ENCODE data around the gene STXBP2.
A peak's percentile ranks its signal among the peaks of the same experiment; 100 is the strongest.

Gene STXBP2

DNA sequence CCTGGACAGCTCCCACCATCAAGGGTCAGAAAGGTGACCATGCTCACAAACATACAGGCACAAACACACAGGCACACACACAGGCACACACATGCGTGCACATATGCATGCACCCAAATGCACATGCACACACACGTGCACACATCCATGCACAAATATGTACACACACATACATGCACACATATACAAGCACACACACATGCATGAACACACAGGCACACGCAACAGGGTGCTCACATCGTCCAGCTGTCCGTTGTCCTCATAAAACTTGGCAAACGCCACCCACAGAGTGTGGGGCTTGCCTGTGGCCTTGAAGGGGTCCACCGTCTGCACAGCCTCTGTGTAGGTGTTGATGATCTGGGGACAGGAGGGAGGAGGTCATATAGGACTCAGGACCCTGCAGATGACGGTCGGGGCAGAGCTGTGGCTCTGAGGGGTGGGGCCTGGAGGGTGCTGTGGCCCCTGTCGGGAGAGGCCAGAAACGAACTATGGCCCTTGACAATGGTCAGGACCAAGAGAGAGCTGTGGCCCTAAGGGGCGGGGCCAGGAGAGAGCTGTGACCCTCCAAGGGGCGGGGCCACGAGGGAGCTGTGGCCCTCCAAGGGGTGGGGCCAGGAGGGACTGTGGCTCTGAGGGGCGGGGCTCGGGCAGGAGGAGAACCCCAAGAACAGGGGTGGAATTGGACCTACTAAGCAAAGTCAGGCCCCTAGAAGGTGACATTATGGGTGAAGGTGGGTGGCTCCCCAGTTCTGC, 13.8 kb upstream of the STXBP2 start:
- Histone ChIP-seq H3K4me3 (ENCODE audit: insufficient read depth, low read depth, low read length, poor library complexity, severe bottlenecking) (no peak overlapping the region), H3K9me3 (ENCODE audit: control insufficient read depth, low read length) (no peaks in the 10 kb centered on the region), H3K27me3 (replicated peaks; ENCODE audit: control insufficient read depth, insufficient read depth, low read length, poor library complexity, severe bottlenecking) (no peaks in the 10 kb centered on the region), H3K36me3 (ENCODE audit: control insufficient read depth, insufficient read depth, low read length) (peaks cover 73% of the 10 kb centered on the region), H3K4me1 (ENCODE audit: control insufficient read depth, insufficient read depth, low read length, poor library complexity, severe bottlenecking) (peaks cover 7% of the 10 kb centered on the region), H3K27ac (ENCODE audit: insufficient read depth, low read length, poor library complexity, severe bottlenecking) (no peak overlapping the region)
- DNase-seq = no peak

DNA sequence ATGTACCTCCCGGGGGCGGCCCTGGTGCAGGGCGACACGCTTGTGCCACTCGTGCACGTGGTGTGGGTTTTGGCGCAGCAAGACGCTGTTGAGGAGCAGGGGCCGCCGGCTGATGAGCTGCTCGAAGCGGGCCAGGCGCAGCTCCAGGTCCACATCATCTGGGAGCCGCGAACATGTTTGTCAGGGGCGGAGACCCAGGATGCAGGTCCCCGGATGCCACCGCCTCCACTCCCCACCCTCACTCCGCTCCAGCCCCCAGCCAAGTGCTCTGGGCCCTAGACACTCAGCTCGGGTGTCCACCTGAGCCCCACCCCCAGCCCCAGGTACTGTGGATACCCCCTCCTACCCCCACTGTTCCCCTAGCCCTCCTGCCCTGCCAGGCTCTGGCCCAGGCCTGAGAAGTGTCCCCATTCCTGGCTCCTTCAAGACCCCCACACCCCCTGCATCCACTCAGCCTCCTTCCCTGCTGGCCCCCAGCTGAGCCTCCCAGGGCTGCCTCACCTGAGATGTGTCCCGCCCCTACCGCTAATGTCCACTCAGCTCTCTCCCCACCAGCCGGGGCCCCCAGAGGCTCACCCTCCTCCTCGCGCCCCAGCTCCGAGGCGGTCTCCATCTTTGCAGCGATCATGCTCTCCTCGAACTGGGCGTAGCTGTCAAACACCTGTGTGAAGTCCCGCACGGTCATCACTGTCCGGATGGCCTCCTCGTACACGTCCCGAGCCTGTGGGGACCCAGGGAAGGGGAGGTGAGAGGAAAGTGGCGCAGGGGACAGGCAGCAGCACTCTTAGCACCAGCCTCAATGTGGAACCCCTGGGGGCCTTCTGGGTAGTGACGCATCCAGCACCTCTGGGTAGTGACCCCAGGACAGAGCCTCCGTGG, 12.9 kb upstream of the STXBP2 start:
- H3K9me3 ChIP-seq (ENCODE audit: control insufficient read depth, low read length) = no peaks in the 10 kb centered on the region
- H3K27me3 ChIP-seq (replicated peaks; ENCODE audit: control insufficient read depth, insufficient read depth, low read length, poor library complexity, severe bottlenecking) = no peaks in the 10 kb centered on the region
- no peak for DNase-seq
- peaks cover 16% of the 10 kb centered on the region for H3K4me1 ChIP-seq (ENCODE audit: control insufficient read depth, insufficient read depth, low read length, poor library complexity, severe bottlenecking)
- H3K27ac ChIP-seq (ENCODE audit: insufficient read depth, low read length, poor library complexity, severe bottlenecking) = no peak overlapping the region
- H3K4me3 ChIP-seq (ENCODE audit: insufficient read depth, low read depth, low read length, poor library complexity, severe bottlenecking) = no peak overlapping the region
- peaks cover 71% of the 10 kb centered on the region for H3K36me3 ChIP-seq (ENCODE audit: control insufficient read depth, insufficient read depth, low read length)

DNA sequence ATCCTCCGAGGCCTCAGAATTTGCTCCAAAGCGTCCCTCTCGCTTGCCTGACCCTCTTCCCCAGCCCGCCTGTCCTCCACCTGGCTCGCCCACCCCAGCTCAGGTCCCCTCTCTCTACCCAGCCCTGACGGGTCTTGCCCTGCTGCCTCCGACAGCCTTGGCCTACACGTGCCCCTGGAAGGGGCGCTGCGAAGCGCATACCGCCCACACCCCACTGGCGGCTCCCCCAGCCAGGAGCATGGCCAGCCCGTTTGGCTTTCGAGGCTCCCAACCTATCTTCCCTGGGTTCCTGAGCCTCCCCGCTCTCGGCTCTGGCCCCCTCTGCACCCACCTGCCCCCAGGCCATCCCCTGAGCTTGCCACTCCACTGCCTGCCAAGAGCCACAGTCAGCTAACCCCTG, 12.1 kb upstream of the STXBP2 start:
- no peaks in the 10 kb centered on the region for H3K9me3 ChIP-seq (ENCODE audit: control insufficient read depth, low read length)
- no peak overlapping the region for H3K4me3 ChIP-seq (ENCODE audit: insufficient read depth, low read depth, low read length, poor library complexity, severe bottlenecking)

DNA sequence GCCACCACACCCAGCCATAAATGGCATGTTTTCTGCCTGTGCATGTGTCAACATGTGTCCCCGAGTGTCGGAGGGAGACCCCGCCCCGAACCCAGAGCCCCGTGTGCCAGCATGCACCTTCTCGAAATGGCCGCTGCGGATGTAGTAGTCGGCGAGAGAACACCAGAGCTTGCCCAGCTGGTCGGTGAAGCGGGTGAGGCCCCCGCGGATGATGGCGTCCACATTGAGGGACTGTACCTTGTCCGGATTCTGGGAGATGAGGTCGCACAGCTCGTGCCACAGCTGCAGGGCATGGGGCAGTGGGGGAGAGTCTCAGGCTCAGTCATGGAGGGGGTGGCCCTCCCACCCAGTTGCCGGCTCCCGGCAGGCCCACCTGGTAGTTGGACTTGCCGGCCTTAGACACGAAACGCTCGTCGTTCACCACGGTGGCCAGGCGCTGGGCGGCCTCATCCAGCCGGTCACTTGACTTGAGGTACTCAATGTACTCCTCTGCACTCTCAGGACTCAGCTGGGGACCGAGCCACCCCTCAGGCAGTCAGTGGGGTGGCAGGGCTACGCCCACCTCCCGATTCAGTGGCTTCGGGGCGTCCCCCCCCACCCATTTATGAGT, 11.0 kb upstream of the STXBP2 start:
- H3K9me3 ChIP-seq (ENCODE audit: control insufficient read depth, low read length) = no peaks in the 10 kb centered on the region
- peaks cover 54% of the 10 kb centered on the region for H3K36me3 ChIP-seq (ENCODE audit: control insufficient read depth, insufficient read depth, low read length)
- H3K4me3 ChIP-seq (ENCODE audit: insufficient read depth, low read depth, low read length, poor library complexity, severe bottlenecking) = no peak overlapping the region
- no peak for DNase-seq
- no peak overlapping the region for H3K27ac ChIP-seq (ENCODE audit: insufficient read depth, low read length, poor library complexity, severe bottlenecking)
- H3K4me1 ChIP-seq (ENCODE audit: control insufficient read depth, insufficient read depth, low read length, poor library complexity, severe bottlenecking) = peaks cover 25% of the 10 kb centered on the region
- no peaks in the 10 kb centered on the region for H3K27me3 ChIP-seq (replicated peaks; ENCODE audit: control insufficient read depth, insufficient read depth, low read length, poor library complexity, severe bottlenecking)

More for the DNA sequence above, 12.1 kb upstream of the STXBP2 start:
- no peak for DNase-seq
- Histone ChIP-seq H3K27me3 (replicated peaks; ENCODE audit: control insufficient read depth, insufficient read depth, low read length, poor library complexity, severe bottlenecking) (no peaks in the 10 kb centered on the region), H3K4me1 (ENCODE audit: control insufficient read depth, insufficient read depth, low read length, poor library complexity, severe bottlenecking) (peaks cover 16% of the 10 kb centered on the region), H3K27ac (ENCODE audit: insufficient read depth, low read length, poor library complexity, severe bottlenecking) (no peak overlapping the region), H3K36me3 (ENCODE audit: control insufficient read depth, insufficient read depth, low read length) (peaks cover 64% of the 10 kb centered on the region)

DNA sequence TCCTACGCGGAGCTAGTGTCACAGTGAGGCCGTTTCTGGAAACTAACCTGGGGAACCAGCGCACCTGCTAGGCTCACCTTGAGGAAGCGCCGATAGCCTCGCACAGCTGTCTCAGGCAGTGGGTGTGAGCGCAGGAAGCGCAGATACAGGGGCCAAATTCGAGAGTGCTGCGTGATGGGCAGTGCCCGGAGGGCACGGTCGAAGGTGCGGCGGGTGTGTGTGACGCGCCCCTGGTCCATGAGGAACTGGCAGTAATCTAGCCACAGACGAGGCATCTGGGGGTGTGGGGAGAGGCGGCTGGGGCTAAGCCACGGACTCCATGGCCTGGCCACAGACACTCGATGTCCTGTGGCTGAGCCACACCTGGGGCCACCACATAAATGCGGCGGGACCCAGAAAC, 9.7 kb upstream of the STXBP2 start:
- no peaks in the 10 kb centered on the region for H3K9me3 ChIP-seq (ENCODE audit: control insufficient read depth, low read length)
- no peaks in the 10 kb centered on the region for H3K27me3 ChIP-seq (replicated peaks; ENCODE audit: control insufficient read depth, insufficient read depth, low read length, poor library complexity, severe bottlenecking)
- no peak overlapping the region for H3K27ac ChIP-seq (ENCODE audit: insufficient read depth, low read length, poor library complexity, severe bottlenecking)
- no peak overlapping the region for H3K4me3 ChIP-seq (ENCODE audit: insufficient read depth, low read depth, low read length, poor library complexity, severe bottlenecking)
- H3K4me1 ChIP-seq (ENCODE audit: control insufficient read depth, insufficient read depth, low read length, poor library complexity, severe bottlenecking) = peaks cover 25% of the 10 kb centered on the region
- no peak for DNase-seq
- peaks cover 43% of the 10 kb centered on the region for H3K36me3 ChIP-seq (ENCODE audit: control insufficient read depth, insufficient read depth, low read length)

DNA sequence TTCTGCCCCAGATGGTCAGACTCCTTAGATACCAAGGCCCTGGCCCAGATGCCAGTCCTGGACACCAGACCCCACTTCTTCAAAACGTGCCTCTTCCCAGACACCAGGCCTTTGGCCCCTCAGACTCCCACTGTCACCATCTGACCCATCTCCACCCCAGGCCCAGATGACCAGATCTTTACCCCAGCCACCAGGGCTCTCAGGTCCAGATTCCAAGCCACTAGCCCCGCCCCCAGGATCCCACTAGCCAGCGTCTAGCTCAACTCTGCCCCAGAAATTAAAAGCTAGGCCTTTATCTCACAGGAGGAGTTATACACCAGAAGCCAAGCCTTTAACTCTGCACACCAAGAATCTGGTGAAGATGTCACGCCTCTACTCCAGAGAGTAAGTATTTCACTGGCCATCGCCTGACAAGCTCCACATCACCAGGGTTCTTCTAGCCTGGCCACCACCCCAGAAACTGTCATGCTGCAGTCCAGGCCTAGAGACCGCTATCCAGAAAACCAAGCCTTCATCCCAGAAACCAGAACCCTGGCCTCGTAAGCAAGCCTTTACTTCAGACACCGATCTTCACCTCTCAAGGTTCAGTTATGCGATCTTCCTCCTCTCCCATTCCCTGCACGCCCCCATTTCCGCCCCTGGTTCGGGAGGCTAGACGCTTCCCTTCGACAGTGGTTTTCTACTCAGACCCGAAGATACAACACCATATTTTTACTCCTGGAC, 8.2 kb upstream of the STXBP2 start:
- no peaks in the 10 kb centered on the region for H3K27me3 ChIP-seq (replicated peaks; ENCODE audit: control insufficient read depth, insufficient read depth, low read length, poor library complexity, severe bottlenecking)
- no peaks in the 10 kb centered on the region for H3K9me3 ChIP-seq (ENCODE audit: control insufficient read depth, low read length)
- H3K4me1 ChIP-seq (ENCODE audit: control insufficient read depth, insufficient read depth, low read length, poor library complexity, severe bottlenecking) = peaks cover 25% of the 10 kb centered on the region
- no peak for DNase-seq
- peak overlapping the region; percentile 98 for H3K4me3 ChIP-seq (ENCODE audit: insufficient read depth, low read depth, low read length, poor library complexity, severe bottlenecking)
- peak overlapping the region; percentile 93 for H3K27ac ChIP-seq (ENCODE audit: insufficient read depth, low read length, poor library complexity, severe bottlenecking)
- peaks cover 32% of the 10 kb centered on the region for H3K36me3 ChIP-seq (ENCODE audit: control insufficient read depth, insufficient read depth, low read length)

DNA sequence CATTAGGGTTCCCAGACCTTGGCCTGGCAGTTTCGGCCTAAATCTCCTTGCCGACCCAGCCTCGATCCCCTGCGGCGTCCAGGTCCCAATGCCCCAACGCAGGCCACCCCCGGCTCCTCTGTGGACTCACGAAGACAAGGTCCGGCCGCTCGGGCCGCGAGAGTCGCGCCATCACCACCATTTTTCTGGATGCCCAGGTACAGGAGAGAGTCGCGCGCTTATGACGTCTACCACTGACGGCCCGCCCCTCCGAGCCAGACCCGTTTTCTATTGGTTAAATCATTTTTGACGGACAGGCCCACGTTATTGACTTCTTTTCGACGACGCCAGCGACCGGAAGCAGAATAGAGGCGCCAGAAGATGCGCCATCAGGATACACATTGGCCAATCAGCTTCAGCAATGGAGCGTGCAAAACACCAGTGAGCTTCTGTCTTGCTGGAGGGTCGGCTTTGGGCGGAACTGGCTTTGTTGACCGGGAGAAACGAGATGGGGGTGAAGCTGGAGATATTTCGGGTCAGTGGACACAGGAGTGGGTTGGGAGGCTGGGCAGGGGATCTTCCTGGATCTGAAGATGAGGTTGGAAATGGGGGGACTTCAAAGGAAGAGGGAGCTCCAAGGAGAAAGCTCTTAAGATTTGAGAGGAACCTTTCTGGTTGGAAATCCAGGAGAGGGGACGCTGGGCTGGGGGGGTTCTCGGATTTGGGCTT, 7.4 kb upstream of the STXBP2 start, which contains the start of the genes PET100 and XAB2:
TSS of gene PET100 (plus strand) at position 447 of the 708 bp plus-strand sequence. CDS start at position 488, 41 bp downstream.
TSS of gene XAB2 (minus strand) at position 199 of the 708 bp plus-strand sequence. CDS start at position 181, 18 bp downstream.
- peaks cover 25% of the 10 kb centered on the region for H3K36me3 ChIP-seq (ENCODE audit: control insufficient read depth, insufficient read depth, low read length)
- H3K4me1 ChIP-seq (ENCODE audit: control insufficient read depth, insufficient read depth, low read length, poor library complexity, severe bottlenecking) = peaks cover 25% of the 10 kb centered on the region
- H3K27ac ChIP-seq (ENCODE audit: insufficient read depth, low read length, poor library complexity, severe bottlenecking) = peak within 1 kb of the TSS; percentile 93
- no peaks in the 10 kb centered on the region for H3K27me3 ChIP-seq (replicated peaks; ENCODE audit: control insufficient read depth, insufficient read depth, low read length, poor library complexity, severe bottlenecking)
- peak; percentile 92 to 95 (median 93) for DNase-seq
- no peaks in the 10 kb centered on the region for H3K9me3 ChIP-seq (ENCODE audit: control insufficient read depth, low read length)
- peak within 1 kb of the TSS; percentile 98 for H3K4me3 ChIP-seq (ENCODE audit: insufficient read depth, low read depth, low read length, poor library complexity, severe bottlenecking)

DNA sequence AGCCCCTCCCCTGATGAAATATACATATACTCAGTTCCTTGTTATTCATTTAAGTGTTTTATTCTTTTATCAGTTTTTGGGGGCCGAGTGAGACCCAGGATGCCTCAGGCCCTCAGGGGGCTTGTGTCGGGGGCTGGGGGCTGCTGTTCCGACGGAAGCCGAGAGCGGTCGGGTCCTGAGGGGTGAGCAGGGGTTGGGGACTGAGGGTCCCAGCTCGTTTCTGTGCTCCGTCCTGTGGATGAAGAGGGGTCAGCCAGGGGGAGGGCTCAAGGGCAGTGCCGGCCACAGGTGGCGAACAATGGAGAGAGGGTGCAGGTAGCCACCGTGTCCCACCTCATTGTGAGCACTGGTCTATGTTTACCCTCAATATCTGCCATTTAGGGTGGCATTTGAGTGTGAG, 5.3 kb upstream of the STXBP2 start:
- peaks cover 29% of the 10 kb centered on the region for H3K4me1 ChIP-seq (ENCODE audit: control insufficient read depth, insufficient read depth, low read length, poor library complexity, severe bottlenecking)
- no peak overlapping the region for H3K4me3 ChIP-seq (ENCODE audit: insufficient read depth, low read depth, low read length, poor library complexity, severe bottlenecking)
- H3K9me3 ChIP-seq (ENCODE audit: control insufficient read depth, low read length) = no peaks in the 10 kb centered on the region
- H3K36me3 ChIP-seq (ENCODE audit: control insufficient read depth, insufficient read depth, low read length) = peaks cover 7% of the 10 kb centered on the region
- H3K27ac ChIP-seq (ENCODE audit: insufficient read depth, low read length, poor library complexity, severe bottlenecking) = no peak overlapping the region
- no peaks in the 10 kb centered on the region for H3K27me3 ChIP-seq (replicated peaks; ENCODE audit: control insufficient read depth, insufficient read depth, low read length, poor library complexity, severe bottlenecking)
- DNase-seq = no peak
